ENCODE results near the gene ARMC8.

- no peak for TF ChIP-seq CTCF (IDR thresholded peaks at IDR 0.05)
- TF ChIP-seq POLR2A (IDR thresholded peaks at IDR 0.05) = no peak
These were observed 47.5 kb downstream of the ARMC8 start for GRCh38 chr3:138234401-138235179.
